RWPE1 (cell line): ENCODE data around the gene ALK.
A peak's percentile ranks its signal among the peaks of the same experiment; 100 is the strongest.

Source experiments
- CTCF ChIA-PET: fragments of 350-600 bp; sonication (Branson Sonifier 250); formaldehyde crosslinking; extraction: SDS; loops from one replicate; lab custom pipeline; 2021; lab: Yijun Ruan, JAX
- POLR2A ChIA-PET: fragments of 400-600 bp; formaldehyde crosslinking; extraction: SDS; loops from one replicate; lab custom pipeline; 2020; ENCODE audit warnings: antibody characterized with exemption; ENCODE audit not compliant: low non-redundant PET; lab: Yijun Ruan, JAX
- DNase-seq: peaks from one replicate; pipeline ENCODE4 v3.0.0; 2012; ENCODE audit warnings: low spot score
- H3K27ac ChIP-seq: fragments of 450-650 bp; 2 replicates; pipeline ENCODE4 v1.5.1; 2017
- TF ChIP-seq, protein P1 (sequence below): fragments of 450-650 bp; conservative IDR thresholded peaks from 2 replicates; pipeline ENCODE4 v1.5.1; 2017; ENCODE audit warnings: low read depth, mild to moderate bottlenecking

ALK gene

DNA sequence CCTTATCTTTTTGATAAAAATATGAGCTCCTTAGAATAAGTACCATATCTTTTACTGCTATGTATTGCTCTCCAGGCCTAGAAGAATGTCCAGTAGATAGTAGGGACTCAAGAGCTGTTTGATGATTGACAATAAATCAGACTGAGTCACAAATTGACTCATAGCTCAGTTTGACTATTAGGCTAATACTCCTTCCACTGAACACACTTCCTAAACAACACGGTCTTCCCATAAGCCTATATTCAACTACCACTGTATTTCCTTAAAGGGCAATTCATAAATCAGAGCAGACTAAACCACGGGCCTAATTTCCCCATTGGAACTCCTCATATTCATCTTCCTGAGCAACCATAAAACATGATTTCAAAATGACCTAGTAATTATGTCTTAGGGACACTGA, 258.5 kb downstream of the ALK start:
- POLR2A ChIA-PET, result no interaction called here
- peak; percentile 15 for DNase-seq
- no peak overlapping the region for H3K27ac ChIP-seq

DNA sequence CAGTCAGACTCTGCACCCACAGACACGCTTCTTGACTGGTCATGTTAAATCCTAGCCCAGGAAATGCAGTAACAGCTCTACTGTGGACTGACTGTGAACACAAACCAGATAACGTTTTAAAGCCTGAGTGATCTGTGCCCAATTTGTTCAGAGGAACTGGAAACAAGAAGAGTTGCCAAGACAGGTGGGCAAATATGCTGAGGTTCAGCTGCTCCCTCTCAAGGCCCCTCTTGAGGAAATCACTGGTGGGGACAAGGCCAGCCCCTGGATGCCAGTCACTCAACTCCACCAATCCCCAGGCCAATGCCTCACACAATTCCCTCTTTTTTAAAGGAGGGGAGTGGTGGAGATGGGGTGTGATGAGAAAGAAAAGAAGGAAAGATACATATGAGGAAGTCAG, 261.2 kb downstream of the ALK start:
- no peak for DNase-seq
- CTCF ChIA-PET, result no interaction called here
- TF ChIP-seq, protein P1, sequence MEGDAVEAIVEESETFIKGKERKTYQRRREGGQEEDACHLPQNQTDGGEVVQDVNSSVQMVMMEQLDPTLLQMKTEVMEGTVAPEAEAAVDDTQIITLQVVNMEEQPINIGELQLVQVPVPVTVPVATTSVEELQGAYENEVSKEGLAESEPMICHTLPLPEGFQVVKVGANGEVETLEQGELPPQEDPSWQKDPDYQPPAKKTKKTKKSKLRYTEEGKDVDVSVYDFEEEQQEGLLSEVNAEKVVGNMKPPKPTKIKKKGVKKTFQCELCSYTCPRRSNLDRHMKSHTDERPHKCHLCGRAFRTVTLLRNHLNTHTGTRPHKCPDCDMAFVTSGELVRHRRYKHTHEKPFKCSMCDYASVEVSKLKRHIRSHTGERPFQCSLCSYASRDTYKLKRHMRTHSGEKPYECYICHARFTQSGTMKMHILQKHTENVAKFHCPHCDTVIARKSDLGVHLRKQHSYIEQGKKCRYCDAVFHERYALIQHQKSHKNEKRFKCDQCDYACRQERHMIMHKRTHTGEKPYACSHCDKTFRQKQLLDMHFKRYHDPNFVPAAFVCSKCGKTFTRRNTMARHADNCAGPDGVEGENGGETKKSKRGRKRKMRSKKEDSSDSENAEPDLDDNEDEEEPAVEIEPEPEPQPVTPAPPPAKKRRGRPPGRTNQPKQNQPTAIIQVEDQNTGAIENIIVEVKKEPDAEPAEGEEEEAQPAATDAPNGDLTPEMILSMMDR, result no peak
- POLR2A ChIA-PET, result no interaction called here
- H3K27ac ChIP-seq, result no peak overlapping the region

More for the DNA sequence above, 258.5 kb downstream of the ALK start:
- TF ChIP-seq, protein P1, result no peak
- CTCF ChIA-PET, result no interaction called here

DNA sequence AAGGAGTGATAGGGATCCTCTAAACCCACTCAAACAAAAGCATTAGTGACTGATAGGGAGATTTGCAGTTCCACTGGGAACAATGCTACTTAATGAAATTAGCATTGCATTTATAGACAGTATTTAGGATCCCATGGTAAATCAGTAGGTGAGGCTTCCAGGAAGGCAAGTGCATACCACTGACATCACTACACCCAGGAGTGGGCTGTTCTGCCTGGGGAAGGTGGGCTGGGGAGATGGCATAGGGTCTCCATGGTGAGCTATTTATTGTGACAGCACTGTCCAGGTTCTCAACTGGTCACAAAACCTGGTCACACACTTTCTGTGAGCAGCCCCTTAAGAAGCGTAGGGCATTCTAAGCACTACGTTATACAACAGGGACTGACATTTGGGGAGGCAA, 262.2 kb downstream of the ALK start:
- TF ChIP-seq, protein P1, result no peak
- CTCF ChIA-PET, result no interaction called here
- POLR2A ChIA-PET, result no interaction called here
- DNase-seq, result no peak
- H3K27ac ChIP-seq, result no peak overlapping the region

DNA sequence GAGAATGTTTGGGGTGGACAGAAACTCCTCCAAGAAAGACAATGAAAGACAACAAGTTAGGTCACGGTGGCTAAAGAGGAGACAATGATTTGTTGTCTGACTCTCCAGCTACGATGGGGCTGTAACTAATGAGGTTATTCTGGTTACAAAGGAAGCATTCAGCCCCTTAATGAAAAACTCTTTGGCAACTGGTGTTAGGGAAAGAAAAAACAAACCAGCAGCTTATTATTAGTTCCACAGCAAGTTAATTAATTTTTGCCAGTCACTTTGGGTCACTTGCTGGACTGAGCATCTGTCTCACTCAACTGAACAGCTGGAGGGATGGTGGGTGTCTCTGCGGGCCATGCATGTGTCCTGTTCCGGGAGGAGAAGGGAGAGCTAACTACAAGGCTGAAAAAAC, 263.7 kb downstream of the ALK start:
- ChIA-PET CTCF (interaction anchor here (0.7 kb wide), 1 partner anchor 28 kb away, joined by 3 read pairs; no protein-coding TSS in a partner anchor), POLR2A (no interaction called here)
- DNase-seq, result no peak
- H3K27ac ChIP-seq, result no peak overlapping the region
- TF ChIP-seq, protein P1, result no peak

DNA sequence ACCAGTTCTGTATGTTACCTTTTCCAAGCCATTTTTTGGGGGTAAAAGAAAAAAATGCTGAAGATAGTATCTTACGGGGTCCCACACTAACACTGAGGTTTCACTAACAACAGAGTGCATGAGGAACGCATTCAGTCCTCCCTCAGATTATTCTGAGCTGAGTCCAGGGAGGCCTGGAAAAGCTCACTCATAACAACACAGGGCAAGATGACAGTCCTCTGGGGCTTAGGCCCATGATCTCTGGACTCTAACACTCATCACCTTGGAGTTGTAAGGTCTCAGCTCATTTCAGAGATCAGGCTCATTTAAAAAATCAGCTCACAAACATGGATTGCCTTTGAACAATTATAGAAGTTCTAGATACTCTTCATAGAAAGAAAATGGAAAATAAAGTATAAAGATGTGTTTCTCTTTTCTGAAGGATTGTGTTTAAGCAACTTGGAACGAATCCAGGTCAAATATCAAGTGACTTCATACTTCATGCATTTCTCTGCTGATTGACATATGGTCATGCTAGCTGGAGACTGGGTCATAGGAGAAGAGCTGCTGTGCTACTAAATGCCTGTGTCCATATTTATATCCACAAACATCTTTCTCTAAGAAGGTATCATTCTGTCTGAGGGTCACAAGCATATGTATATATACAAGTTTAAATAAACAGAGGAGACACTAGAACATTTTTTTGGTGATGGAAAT, 265.8 kb downstream of the ALK start:
- no peak overlapping the region for H3K27ac ChIP-seq
- TF ChIP-seq, protein P1, result no peak
- CTCF ChIA-PET, result no interaction called here
- POLR2A ChIA-PET, result no interaction called here
- DNase-seq, result no peak

DNA sequence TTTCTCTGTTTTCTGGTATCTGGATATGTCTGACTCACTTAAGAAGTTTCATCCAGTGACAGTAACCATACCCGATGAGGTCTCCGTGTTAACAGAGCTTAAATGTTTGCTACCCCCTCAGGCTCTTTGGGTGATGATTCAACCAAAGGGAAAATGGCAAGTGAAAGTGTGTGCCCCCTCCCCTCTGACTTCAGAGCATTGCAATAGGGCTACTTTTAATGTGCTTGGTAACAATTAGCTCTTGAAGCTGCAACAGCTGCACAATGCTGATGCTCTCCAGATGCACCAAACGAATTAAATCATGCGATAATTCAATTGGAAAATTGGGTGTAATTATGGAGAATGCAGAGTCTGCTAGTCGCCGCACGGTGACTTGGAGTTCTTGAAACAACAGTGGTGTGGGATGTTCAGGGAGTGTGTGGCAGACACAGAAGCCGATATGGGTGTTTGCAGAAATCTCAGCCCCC, 270.7 kb downstream of the ALK start:
- TF ChIP-seq, protein P1, result no peak
- POLR2A ChIA-PET, result no interaction called here
- CTCF ChIA-PET, result no interaction called here

More for the DNA sequence above, 270.7 kb downstream of the ALK start:
- no peak overlapping the region for H3K27ac ChIP-seq
- DNase-seq, result peak; percentile 3
